SKM-1 (cell line): ENCODE data around the gene FGA.
A peak's percentile ranks its signal among the peaks of the same experiment; 100 is the strongest.

Source experiments
- DNase-seq: peaks from one replicate; lab custom pipeline; 2025; ENCODE audit not compliant: unreplicated experiment; lab: John Stamatoyannopoulos, UW

The FGA gene

GRCh38 chr4:154590329-154591006, at the start of gene FGA:
Gene FGA, minus strand, starts transcription at chr4:154590742. Its CDS starts 55 bp downstream, at chr4:154590687.
- no peak for DNase-seq

GRCh38 chr4:154634058-154634457, 43.5 kb upstream of the FGA start:
- DNase-seq = no peak

- no peak for DNase-seq
Measured at GRCh38 chr4:154631828-154632227, 41.3 kb upstream of the FGA start.

- DNase-seq = no peak
Measured at GRCh38 chr4:154630324-154630723, 39.8 kb upstream of the FGA start.

GRCh38 chr4:154626793-154627484, 36.4 kb upstream of the FGA start:
- no peak for DNase-seq

- no peak for DNase-seq
Measured at GRCh38 chr4:154625971-154626370, 35.4 kb upstream of the FGA start.

- no peak for DNase-seq
Measured at GRCh38 chr4:154623995-154624394, 33.5 kb upstream of the FGA start.

GRCh38 chr4:154623436-154623835, 32.9 kb upstream of the FGA start:
- no peak for DNase-seq

GRCh38 chr4:154622598-154622997, 32.1 kb upstream of the FGA start:
- DNase-seq = no peak

GRCh38 chr4:154620111-154620510, 29.6 kb upstream of the FGA start:
- DNase-seq = no peak

- peak; percentile 53 for DNase-seq
Measured at GRCh38 chr4:154618708-154619315, 28.3 kb upstream of the FGA start.

GRCh38 chr4:154617820-154618317, 27.3 kb upstream of the FGA start:
- no peak for DNase-seq

- DNase-seq = no peak
Measured at GRCh38 chr4:154616731-154617130, 26.2 kb upstream of the FGA start.

GRCh38 chr4:154616287-154616686, 25.7 kb upstream of the FGA start:
- no peak for DNase-seq

- DNase-seq = no peak
Measured at GRCh38 chr4:154615211-154615610, 24.7 kb upstream of the FGA start.

- no peak for DNase-seq
Measured at GRCh38 chr4:154614306-154614705, 23.8 kb upstream of the FGA start.

- no peak for DNase-seq
Measured at GRCh38 chr4:154612472-154613414, 22.2 kb upstream of the FGA start, which contains the start of gene FGG. Gene FGG, minus strand, starts transcription at chr4:154612656. Its CDS starts 47 bp downstream, at chr4:154612609.

- DNase-seq = no peak
Measured at GRCh38 chr4:154611833-154612232, 21.3 kb upstream of the FGA start.

GRCh38 chr4:154610582-154610981, 20.0 kb upstream of the FGA start:
- no peak for DNase-seq

GRCh38 chr4:154609532-154609931, 19.0 kb upstream of the FGA start:
- no peak for DNase-seq
